ENCODE data around the gene ECHS1. TPM values are rescaled to one million over a fixed set of nuclear protein-coding genes. Genes with fewer than 3 reads are reported as not detected.
"Not testable (repeated sequence)": the region's sequence is repeated elsewhere in the genome, so short reads cannot be mapped to it uniquely, and the experiment has no call there.

ECHS1 gene
- total RNA-seq, 1 donor from 2014 or later = 77.4 TPM

DNA sequence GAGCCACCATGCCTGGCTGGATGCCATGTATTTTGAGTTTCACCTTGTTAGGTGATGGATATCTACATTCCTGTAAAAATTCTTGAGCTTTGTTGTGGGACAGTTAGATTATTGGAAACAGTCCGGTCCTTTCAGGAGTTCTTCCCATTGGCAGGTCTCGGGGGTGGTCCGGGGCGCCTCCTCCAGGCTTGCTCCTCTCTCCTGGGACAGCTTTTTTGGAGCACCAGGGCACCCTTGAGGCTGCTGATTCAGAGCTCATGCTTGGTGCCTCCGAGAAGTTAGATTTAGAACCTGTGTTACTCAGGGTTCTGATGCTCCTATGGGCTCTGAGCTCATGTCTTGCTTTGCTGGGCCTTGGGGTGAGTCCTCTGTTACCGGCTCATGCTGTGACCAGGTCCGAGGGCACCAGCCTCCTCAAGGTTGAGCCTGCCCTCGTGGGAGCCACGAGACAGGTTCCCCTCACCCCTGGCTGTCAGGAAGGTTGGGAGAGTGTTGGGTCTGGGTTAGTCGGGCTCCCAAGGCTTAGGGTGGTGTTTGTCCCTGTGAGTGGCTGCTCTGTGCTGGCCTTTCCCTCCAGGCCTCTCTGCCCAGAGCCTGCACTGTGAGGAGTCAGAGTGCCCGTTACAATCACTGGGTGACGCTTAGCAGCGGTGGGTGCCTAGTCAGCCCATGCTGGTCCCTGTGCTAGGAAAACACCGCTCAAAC lies 45.3 kb upstream of the ECHS1 start:
- Mint-ChIP-seq H3K4me1 (no peaks in the 10 kb centered on the region), H3K27ac (no peak overlapping the region), H3K4me3 (no peak overlapping the region), H3K36me3 (peaks cover 19% of the 10 kb centered on the region), H3K27me3 (ENCODE audit: insufficient read depth, low read depth) (peaks cover under 1% of the 10 kb centered on the region), H3K9me3 (peaks cover 17% of the 10 kb centered on the region)
- no peak for DNase-seq (ENCODE audit: low spot score)
- no peaks in the 10 kb centered on the region for H3K9me3 ChIP-seq (ENCODE audit: low read depth)
- H3F3A ChIP-seq (ENCODE audit: low read depth) = peaks cover 12% of the 10 kb centered on the region
- no peak overlapping the region for H3K4me3 ChIP-seq
- TF ChIP-seq, protein P1, sequence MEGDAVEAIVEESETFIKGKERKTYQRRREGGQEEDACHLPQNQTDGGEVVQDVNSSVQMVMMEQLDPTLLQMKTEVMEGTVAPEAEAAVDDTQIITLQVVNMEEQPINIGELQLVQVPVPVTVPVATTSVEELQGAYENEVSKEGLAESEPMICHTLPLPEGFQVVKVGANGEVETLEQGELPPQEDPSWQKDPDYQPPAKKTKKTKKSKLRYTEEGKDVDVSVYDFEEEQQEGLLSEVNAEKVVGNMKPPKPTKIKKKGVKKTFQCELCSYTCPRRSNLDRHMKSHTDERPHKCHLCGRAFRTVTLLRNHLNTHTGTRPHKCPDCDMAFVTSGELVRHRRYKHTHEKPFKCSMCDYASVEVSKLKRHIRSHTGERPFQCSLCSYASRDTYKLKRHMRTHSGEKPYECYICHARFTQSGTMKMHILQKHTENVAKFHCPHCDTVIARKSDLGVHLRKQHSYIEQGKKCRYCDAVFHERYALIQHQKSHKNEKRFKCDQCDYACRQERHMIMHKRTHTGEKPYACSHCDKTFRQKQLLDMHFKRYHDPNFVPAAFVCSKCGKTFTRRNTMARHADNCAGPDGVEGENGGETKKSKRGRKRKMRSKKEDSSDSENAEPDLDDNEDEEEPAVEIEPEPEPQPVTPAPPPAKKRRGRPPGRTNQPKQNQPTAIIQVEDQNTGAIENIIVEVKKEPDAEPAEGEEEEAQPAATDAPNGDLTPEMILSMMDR (IDR thresholded peaks at IDR 0.05) = no peak
- TF ChIP-seq EZH2phosphoT487 (IDR thresholded peaks at IDR 0.05) (no peak), EZH2 (IDR thresholded peaks at IDR 0.05) (no peak)
- H4K20me1 ChIP-seq (ENCODE audit: low read depth) = peaks cover 19% of the 10 kb centered on the region
- no peak overlapping the region for H3K9ac ChIP-seq
- H2AFZ ChIP-seq (replicated peaks) = no peak overlapping the region
- peaks cover 15% of the 10 kb centered on the region for H3K27me3 ChIP-seq
- H3K4me2 ChIP-seq = no peak overlapping the region
- H3K27ac ChIP-seq = no peak overlapping the region
- no peaks in the 10 kb centered on the region for H3K4me1 ChIP-seq
- H3K79me2 ChIP-seq (ENCODE audit: low read depth) = peaks cover 3% of the 10 kb centered on the region
- peaks cover 3% of the 10 kb centered on the region for H3K36me3 ChIP-seq

DNA sequence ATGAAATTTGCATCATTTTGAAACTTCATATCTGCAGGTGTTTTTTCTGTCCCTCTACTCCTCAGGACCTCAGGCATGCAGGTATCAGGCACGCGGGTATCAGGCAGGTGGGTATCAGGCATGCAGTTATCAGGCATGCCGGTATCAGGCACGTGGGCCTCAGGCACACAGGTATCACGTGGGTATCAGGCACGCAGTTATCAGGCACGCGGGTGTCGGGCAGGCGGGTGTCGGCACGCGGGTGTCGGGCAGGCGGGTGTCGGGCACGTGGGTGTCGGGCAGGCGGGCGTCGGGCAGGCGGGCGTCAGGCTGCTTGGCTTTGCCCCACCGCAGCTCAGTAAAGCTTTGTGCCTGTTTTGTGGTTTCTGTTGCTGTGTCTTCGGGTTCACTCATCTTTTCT lies 42.6 kb upstream of the ECHS1 start:
- Histone ChIP-seq H3K27me3 (no peaks in the 10 kb centered on the region), H3K4me1 (no peaks in the 10 kb centered on the region), H2AFZ (replicated peaks) (no peak overlapping the region), H3K27ac (no peak overlapping the region), H3K36me3 (peaks cover 29% of the 10 kb centered on the region), H4K20me1 (ENCODE audit: low read depth) (no peaks in the 10 kb centered on the region), H3K9me3 (ENCODE audit: low read depth) (peaks cover 21% of the 10 kb centered on the region), H3F3A (ENCODE audit: low read depth) (no peaks in the 10 kb centered on the region), H3K4me2 (no peak overlapping the region), H3K4me3 (no peak overlapping the region), H3K79me2 (ENCODE audit: low read depth) (peaks cover 27% of the 10 kb centered on the region), H3K9ac (no peak overlapping the region)
- no peaks in the 10 kb centered on the region for H3K27me3 Mint-ChIP-seq (ENCODE audit: insufficient read depth, low read depth)
- no peak overlapping the region for H3K4me3 Mint-ChIP-seq
- no peak for DNase-seq (ENCODE audit: low spot score)
- peaks cover 41% of the 10 kb centered on the region for H3K9me3 Mint-ChIP-seq
- H3K4me1 Mint-ChIP-seq = no peaks in the 10 kb centered on the region
- TF ChIP-seq EZH2 (IDR thresholded peaks at IDR 0.05) (no peak), EZH2phosphoT487 (IDR thresholded peaks at IDR 0.05) (no peak)
- TF ChIP-seq, protein P1 (IDR thresholded peaks at IDR 0.05) = no peak
- H3K36me3 Mint-ChIP-seq = peaks cover 44% of the 10 kb centered on the region
- H3K27ac Mint-ChIP-seq = no peak overlapping the region

DNA sequence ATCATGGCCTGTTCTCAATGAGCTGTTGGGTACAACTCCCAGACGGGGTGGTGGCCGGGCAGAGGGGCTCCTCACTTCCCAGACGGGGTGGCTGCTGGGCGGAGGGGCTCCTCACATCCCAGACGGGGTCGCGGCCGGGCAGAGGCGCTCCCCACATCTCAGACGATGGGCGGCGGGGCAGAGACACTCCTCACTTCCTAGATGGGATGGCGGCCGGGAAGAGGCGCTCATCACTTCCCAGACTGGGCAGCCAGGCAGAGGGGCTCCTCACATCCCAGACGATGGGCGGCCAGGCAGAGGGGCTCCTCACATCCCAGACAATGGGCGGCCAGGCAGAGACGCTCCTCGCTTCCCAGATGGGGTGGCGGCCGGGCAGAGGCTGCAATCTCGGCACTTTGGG lies 41.2 kb upstream of the ECHS1 start:
- H3K4me1 Mint-ChIP-seq; H3K4me2 ChIP-seq; H4K20me1 ChIP-seq (ENCODE audit: low read depth); H3K4me3 ChIP-seq; DNase-seq (ENCODE audit: low spot score); H3K4me1 ChIP-seq; H3K27me3 ChIP-seq; H3F3A ChIP-seq (ENCODE audit: low read depth); H2AFZ ChIP-seq (replicated peaks); H3K9ac ChIP-seq; H3K27me3 Mint-ChIP-seq (ENCODE audit: insufficient read depth, low read depth); H3K27ac ChIP-seq; H3K4me3 Mint-ChIP-seq; H3K27ac Mint-ChIP-seq: not testable (repeated sequence)
- H3K79me2 ChIP-seq (ENCODE audit: low read depth) = peaks cover 41% of the 10 kb centered on the region
- Mint-ChIP-seq H3K36me3 (peaks cover 55% of the 10 kb centered on the region), H3K9me3 (peaks cover 52% of the 10 kb centered on the region)
- peaks cover 22% of the 10 kb centered on the region for H3K9me3 ChIP-seq (ENCODE audit: low read depth)
- peaks cover 41% of the 10 kb centered on the region for H3K36me3 ChIP-seq

DNA sequence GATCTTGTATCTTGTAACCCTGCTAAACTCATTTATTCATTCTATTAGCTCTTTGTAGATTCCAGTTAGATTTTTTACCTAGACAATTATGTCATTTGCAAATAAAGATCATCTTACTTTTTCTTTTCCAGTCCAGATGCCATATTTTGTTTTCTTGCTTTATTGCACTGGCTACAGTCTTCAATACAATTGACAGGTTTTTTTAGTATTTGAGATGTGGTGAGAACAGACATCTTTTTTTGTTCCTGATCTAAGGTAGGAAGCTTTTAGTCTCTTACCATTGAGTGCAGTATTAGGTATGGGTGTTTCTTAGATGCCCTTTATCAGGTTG lies 39.2 kb upstream of the ECHS1 start:
- Histone ChIP-seq H3K27ac (no peak overlapping the region), H3K4me3 (no peak overlapping the region), H3K27me3 (no peaks in the 10 kb centered on the region), H3K36me3 (peaks cover 57% of the 10 kb centered on the region), H3K9ac (no peak overlapping the region), H4K20me1 (ENCODE audit: low read depth) (no peaks in the 10 kb centered on the region), H3K79me2 (ENCODE audit: low read depth) (peaks cover 61% of the 10 kb centered on the region), H2AFZ (replicated peaks) (no peak overlapping the region), H3F3A (ENCODE audit: low read depth) (no peaks in the 10 kb centered on the region), H3K9me3 (ENCODE audit: low read depth) (peaks cover 22% of the 10 kb centered on the region), H3K4me2 (no peak overlapping the region), H3K4me1 (no peaks in the 10 kb centered on the region)
- TF ChIP-seq, protein P1 (IDR thresholded peaks at IDR 0.05) = no peak
- no peak for TF ChIP-seq EZH2 (IDR thresholded peaks at IDR 0.05)
- peaks cover 71% of the 10 kb centered on the region for H3K36me3 Mint-ChIP-seq
- no peak overlapping the region for H3K27ac Mint-ChIP-seq
- no peak for DNase-seq (ENCODE audit: low spot score)
- H3K9me3 Mint-ChIP-seq = peaks cover 66% of the 10 kb centered on the region
- H3K4me3 Mint-ChIP-seq = no peak overlapping the region
- H3K27me3 Mint-ChIP-seq (ENCODE audit: insufficient read depth, low read depth) = no peaks in the 10 kb centered on the region
- H3K4me1 Mint-ChIP-seq = no peaks in the 10 kb centered on the region
